IPS DF 19.7 (cell line): Measurements from ENCODE around the gene FFAR3.
"Not testable (repeated sequence)": the region's sequence is repeated elsewhere in the genome, so short reads cannot be mapped to it uniquely, and the experiment has no call there.

Experiments used
- DNase-seq: peaks from one replicate; pipeline ENCODE4 v3.0.0-alpha.2; 2013; ENCODE audit warnings: low read depth, low spot score

The FFAR3 gene

DNA sequence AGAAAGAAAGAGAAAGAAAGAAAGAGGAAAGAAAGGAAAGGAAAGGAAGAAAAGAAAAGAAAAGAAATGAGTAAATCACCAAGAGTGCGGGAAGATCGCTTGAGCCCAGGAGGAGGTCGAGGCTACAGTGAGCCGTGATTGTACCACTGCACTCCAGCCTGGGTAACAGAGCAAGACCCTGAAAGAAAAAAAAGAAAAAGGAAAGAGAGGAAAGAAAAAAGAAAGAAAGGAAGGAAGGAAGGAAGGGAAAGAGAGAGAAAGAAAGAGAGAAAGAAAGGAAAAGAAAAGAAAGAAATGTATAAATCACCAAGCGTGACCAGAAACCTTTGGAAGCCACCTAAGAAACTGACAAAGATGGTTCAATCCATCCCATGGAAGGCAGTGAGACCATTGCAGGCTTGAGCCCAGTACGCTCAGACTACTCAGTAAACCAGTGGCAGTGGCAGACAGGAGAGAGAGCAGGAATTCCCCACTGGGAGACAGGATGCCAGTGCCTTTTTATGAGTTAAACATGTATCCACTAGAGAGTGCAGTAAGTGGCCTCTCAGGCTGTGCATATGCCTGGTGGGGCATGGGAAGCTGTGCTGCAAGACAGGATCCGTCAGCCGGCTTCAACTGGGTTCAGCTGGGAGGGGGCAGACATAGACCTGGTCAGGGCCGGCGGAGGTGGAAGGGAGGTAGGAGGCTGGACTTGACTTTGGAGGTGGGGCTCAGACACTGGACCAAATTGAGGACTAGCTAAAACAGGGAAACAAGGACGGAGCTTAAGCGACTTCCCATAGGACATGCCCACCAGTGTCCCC, 17.4 kb downstream of the FFAR3 start:
- DNase-seq, result no peak

DNA sequence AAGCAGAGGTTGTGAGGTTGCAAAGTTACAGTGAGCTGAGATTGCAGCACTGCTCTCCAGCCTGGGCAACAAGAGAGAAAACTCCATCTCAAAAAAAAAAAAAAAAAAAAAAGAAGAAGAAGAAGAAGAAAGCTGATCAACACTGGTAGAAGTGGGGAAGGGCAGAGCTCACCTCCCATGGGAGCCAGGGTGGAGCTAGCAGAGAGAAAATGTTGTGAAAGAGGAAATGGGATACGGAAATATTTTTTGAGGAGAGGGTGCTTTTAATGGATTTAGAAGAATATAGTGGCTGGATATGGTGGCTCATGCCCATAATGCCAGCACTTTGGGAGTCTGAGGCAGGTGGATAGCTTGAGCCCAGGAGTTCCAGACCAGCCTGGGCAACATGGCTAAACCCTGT, 19.4 kb downstream of the FFAR3 start:
- DNase-seq, result no peak

DNA sequence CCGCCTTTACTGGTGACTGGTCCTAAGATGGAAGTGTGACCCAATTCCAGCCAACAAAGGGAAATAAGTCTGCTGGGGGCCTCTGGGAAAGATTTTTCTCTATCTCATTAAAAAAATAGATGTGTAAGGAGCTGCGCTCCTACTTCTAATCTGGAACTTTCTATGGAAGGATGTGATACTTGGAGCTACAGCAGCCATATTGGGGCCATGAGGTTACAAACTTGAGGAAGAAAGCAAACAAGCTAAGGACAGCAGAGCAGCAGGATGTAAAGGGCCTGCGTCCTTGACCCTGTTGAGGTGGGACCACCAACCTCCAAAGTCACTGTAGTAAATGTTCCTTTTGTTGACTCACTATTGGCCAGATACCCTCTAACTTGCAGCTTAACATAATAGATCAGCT, 20.1 kb downstream of the FFAR3 start:
- DNase-seq, result no peak

DNA sequence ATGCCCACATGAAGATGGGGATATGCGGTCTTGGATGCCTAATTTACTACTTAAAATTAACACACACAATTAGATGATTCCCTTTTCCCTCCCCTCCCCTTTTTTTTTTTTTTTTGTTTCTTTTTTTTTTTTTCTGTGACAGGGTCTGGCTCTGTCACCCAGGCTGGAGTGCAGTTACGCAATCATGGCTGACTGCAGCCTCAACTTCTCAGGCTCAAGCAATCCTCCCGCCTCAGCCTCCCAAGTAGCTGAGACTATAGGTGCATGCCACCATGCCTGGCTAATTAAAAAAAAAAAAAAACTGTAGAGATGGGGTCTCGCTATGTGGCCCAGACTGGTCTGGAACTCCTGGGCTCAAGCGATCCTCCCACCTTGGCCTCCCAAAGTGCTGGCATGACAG, 21.3 kb downstream of the FFAR3 start:
- not testable (repeated sequence) for DNase-seq

DNA sequence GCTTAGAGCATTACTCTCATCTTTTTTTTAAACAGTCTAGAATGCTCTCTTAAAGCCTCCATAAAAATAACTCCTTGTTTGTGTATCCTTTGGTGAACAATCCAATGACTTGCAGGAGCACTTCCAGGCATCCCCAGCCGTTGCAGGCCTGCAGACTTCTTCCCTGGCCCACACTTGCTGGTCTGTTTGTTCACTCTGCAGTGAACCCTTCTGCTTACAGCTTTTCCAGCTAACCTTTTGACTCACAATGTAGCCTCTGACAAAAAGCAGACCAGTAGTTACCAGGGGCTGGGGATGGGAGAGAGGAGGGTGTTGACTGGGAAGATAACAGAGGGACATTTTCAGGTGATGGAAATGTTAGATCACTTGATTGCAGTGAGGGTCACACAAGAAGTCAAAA, 21.7 kb downstream of the FFAR3 start:
- DNase-seq, result no peak

DNA sequence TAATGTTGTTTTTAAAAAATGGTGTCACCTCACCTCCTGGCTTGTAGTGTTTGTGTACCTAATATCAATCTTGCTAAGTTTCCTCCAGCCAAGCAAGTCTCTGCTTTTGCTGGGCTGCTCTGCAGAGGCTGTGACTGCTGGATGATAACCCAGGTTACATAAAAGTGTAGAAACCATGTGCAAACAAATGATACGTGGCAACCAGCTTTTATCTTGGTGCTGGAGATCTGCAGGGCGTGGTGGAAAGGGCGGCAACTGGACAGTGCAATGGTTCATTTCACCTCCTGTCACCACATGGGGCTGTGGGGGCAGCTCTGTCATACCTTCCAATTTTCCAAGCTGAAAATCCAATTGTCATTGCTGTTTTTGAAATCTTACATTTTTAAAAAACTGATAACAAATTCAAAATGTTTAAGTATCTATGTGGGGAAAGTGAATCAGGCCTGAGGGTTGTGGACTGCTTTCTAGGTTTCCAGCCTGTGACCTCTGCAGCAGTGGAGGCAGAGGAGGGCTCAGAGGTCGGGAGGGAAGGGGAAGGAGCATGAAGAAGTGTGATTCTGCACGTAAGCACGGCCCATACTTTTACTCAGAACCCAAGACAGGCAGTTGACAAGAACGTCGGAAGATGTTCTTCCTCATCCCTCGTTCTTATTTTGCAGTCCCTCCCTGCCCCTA, 22.3 kb downstream of the FFAR3 start:
- DNase-seq, result no peak

DNA sequence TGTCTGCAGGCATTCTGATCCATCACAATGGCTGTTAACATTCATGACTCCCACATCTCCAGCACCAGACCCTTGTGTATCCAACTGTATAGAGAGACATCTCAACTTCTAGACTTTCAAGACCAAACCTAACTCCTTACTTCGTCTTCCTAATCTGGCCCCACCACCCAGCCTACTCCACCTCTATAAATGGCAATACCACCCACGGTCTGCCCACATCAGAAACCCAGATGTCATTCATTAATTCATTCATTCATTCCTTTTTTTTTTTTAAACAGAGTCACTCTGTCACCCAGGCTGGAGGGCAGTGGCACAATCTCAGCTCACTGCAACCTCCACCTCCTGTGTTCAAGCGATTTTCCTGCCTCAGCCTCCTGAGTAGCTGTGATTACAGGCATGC, 23.1 kb downstream of the FFAR3 start:
- no peak for DNase-seq

DNA sequence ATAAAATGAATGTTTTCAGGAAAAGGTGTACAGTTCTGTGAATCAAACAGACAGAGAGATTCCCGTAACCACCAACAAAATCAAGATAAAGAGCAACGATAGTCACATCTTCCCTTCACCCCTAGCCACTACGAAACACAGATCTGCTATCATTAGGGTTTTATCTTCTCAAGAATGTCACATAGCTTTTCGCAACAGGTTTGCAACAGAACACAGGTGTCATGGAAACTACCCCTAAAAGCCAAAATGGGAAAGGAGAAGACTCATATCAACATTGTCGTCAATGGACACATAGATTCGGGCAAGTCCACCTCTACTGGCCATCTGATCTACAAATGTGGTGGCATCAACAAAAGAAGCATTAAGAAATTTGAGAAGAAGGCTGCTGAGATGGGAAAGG, 23.7 kb downstream of the FFAR3 start:
- no peak for DNase-seq

DNA sequence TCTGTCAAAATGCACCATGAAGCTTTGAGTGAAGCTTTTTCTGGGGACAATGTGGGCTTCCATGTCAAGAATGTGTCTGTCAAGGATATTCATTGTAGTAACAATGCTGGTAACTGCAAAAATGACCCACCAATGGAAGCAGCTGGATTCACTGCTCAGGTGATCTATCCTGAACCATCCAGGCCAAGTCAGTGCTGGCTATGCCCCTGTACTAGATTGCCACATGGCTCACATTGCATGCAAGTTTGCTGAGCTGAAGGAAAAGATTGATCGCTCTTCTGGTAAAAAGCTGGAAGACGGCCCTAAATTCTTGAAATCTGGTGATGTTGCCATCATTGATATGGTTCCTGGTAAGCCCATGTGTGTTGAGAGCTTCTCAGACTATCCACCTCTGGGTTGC, 25.3 kb downstream of the FFAR3 start:
- DNase-seq, result no peak

DNA sequence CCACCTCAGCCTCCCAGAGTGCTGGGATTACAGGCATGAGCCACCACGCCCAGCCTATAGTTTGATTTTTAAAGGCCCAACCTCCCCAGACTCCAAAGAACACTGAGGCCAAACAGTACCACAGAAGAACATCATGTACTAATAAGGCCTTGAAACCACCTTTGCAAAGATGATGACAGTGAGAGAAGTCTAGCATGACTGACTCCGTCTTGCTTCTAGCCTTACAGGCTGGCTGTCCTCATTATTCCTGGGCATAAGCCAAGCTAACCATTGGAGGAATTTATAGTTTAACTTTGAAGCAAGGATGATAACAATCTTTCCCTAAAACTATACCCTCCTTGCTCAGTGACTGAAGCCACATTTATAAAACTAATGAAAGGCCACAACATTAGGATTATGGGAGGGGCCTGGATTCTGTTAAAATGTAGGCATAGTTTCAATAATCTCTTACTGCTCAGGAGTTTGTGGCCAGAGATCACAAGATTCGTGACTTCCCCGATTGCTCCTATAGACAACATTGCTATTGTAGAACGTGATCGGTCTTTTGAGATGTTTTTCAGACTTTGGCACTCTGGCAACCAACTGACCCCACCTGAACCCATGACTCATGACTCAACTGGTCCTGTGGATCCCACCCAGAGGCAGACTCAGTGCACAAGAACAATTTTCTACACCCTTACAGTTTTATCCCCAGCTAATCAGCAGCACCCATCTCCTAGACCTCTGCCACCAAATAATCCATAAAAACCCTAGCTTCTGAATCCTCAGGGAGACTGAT, 30.2 kb downstream of the FFAR3 start:
- DNase-seq, result no peak

DNA sequence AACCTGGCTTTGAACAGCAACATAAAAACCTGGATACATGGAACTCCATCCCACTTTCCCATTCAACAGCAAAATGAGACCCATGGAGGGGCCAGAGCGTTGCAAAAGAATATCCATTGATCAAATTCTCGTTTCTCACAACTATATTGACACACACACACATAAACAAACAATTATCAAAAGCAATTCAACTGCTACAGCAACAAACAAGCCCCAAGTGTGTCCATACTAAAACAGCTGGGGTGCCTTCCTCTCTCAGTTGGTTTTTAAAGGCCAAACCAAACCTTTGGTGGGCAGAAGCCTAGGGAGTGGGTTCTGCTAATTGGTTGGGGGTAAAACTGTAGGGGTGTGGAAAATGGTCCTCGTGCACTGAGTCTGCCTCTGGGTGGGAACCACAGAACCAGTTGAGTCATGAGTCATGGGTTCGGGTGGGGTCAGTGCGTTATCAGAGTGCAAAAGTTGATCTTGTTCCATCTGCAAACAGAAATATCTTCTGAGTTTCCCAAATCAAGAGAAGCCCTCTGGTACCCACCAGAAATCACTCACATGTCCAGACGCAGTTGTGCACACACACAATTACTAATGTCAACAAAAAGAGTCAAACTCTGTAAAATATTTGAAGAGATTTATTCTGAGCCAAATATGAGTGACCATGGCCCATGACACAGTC, 31.1 kb downstream of the FFAR3 start:
- no peak for DNase-seq

DNA sequence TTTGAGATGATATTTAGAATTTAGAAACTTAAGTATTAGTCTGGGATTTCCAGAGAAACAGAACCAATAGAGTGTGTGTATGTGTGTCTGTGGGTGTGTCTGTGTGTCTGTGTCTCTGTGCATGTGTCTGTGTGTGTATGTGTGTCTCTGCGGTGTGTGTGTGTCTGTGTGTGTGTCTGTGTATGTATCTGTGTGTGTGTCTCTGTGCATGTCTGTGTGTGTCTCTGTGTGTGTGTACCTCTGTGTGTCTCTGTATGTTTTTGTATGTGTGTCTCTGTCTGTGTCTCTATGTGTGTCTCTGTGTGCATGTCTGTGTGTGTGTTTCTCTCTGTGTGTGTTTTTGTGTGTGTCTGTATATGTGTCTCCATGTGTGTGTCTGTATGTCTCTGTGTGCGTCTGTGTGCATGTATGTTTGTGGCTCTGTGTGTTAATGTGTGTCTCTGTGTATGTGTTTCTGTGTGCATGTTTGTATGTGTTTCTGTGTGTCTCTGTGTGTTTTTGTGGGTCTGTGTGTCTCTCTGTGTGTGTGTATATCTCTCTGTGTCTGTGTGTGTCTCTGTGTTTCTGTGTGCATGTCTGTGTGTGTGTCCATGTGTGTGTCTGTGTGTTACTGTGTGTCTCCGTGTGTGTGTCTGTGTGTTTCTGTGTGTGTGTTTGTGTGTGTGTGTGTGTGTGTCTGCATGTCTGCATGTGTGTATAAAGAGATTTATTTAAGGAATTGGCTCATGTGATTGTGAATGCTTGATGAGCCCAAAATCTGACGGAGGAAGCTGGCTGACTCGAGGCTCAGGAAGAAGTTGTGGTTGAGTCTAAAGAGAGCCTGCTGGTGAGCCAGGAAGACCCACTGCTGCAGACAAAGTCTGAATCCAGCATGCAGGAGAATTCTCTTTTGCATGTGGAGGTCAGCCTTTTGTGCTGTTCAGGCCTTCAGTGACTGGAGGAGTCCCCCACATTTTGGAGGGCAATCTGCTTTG, 34.8 kb downstream of the FFAR3 start:
- DNase-seq, result no peak

DNA sequence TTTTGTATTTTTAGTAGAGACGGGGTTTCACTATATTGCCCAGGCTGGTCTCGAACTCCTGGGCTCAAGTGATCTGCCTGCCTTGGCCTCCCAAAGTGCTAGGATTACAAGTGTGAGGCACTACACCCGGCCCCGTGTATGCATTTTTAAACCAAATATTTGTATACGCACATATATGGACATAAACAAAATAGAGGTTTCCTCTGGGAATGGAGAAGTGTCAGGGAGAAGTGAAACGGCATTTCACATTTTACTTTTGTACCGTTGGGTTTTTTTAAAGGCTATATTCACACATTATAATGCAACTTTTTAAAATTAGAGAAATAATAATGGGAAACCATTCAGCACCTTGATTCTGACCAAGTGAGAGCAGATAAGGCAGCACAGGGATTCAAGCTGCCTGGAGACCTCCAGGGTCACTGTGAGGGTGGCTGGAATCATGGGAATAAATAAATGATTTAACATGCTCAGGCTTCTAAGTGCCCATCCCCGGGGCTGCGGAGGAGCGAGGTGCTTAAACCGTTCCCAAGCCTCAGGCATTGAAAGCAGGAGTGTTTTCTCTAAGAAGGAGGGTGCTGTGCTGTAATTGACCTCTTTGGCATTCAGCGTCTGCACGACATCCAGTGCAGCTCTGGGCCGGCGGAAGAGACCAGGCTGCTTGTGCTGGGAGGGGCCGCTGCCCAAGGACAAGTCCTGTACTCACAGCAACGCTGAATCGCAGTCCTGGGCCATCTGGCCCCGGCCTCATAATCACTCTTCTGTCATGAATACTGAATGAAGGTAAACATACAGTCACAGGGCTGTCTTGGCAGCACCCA, 37.3 kb downstream of the FFAR3 start:
- DNase-seq, result no peak

DNA sequence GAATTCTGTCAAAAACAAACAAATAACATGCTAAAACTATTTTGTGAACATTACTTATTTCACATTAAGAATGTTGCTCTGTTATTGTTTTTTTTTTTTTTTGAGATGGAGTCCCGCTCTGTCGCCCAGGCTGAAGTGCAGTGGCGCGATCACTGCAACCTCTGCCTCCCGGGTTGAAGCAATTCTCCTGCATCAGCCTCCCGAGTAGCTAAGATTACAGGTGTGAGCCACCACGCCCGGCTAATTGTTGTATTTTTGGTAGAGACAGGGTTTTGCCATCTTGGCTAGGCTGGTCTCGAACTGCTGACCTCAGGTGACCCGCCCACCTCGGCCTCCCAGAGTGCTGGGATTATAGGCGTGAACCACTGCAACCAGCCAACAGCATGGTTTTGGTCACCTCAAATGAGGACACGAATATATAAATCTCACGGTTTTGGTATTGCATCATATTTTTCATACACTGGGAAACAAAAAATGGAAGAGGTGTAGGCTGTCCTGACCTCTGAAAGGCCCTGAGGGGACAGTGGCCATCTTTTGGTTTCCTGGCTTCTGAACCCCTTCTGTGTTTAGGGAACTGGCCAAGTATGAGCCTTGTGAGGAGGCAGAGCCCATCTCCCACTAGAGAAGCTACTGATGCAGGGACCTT, 38.1 kb downstream of the FFAR3 start:
- no peak for DNase-seq

DNA sequence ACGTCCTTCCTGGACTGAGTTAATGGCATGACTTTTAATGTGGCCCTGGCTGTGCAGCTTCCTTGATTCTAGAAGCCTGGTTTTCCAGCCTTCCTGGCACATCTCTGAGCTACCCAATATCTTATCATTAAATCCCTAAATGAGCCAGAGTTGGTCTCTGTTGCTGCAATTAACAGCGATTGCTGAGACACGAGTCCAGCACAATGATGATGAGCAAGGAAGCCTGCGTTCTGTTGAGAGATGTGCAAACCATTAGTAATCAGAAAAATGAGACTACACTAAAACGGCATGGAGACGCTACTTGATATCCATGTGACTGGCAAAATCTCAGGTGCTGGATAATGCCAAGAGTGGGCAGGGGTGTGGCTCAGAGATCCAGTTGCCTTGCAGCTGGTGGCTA, 38.8 kb downstream of the FFAR3 start:
- DNase-seq, result no peak

DNA sequence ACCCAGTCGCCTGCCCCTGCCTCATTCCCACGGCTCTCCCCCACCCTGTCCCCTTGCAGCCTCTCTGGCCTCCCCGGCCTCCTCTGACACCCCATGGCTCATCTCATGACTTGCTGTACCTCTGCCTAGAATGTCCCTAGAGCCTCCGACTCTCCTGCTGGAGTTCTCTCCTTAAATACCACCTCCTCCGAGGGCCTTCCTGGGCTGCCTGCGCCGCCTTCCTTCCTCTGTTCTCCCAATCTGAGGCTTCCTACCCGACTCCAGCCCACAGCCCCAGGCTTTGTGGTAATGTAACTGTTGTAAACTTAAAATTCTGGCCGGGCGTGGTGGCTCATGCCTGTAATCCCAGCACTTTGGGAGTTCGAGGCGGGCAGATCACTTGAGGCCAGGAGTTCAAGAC, 40.3 kb downstream of the FFAR3 start:
- no peak for DNase-seq

DNA sequence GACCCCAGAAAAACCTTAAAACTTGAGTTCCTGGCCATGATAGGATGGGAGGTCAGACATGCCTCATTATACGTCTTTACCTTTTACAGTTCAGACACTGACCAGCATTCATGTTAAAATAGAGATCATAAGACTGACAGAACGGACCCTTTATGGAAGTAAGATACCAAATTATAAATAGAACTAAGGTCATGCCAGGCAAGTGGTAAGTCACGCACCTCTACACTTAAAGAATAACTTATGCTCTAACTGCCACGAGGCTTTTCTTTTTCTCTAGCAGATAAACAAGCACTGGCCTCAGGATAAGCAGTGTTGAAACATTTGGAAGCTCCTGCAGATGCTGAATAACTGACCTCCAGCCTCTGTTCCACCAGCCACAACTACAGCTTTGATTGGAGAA, 41.0 kb downstream of the FFAR3 start:
- DNase-seq, result no peak

DNA sequence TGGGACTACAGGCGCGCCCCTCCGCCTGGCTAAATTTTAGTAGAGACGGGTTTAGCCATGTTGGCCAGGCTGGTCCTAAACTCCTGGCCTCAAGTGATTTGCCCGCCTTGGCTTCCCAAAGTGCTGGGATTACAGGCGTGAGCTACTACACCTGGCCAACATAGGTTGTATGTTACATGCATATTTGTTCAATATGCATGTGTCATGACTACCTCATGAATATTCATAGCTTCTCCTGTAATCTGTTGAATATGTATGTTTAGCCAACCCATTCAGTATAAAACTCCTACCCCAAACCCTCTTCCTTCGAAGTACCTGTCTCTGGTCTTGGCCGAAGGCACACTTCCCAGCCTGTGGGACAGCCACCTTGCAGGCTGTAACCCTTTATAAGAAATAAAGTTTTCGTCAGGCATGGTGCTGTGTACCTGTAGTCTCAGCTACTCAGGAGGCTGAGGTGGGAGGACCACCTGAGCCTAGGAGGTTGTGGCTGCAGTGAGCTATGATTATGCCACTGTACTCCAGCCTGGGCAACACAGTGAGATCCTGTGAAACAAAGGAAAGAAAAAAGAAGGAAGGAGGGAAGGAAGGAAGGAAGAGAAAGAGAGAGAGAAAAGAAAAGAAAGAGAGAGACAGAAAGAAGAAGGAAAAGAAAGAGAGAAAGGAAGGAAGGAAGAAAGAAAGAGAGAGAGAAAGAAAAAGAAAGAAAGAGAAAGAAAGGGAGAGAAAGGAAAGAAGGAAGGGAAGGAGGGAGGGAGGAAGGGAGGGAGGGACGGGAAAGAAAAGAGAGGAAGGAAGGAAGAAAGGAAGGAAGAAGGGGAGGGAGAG, 41.9 kb downstream of the FFAR3 start:
- no peak for DNase-seq

DNA sequence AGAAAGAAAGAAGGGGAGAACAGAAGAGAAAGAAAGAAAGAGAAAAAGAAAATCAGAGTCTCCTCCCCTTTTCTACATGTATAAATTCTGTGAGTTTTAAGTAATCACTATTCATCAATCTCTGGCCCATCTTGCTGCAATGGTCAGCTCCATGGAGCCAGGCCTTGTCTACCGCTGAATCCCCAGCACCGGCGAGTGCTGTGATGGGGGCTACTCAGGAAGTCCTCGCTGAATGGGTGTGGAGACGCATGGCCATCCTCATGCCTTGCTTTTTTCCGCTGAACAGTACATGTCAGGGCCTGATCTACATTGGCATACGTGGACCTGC, 42.5 kb downstream of the FFAR3 start:
- no peak for DNase-seq
